Measurements from ENCODE around the gene PROSER3.

The PROSER3 gene

GRCh38 chr19:35782589-35782988, 24.6 kb downstream of the PROSER3 start:
- DNase-seq (ENCODE audit: low read depth) = no peak
- H3K4me3 ChIP-seq (ENCODE audit: low read depth, low read length) = no peak overlapping the region
- TF ChIP-seq MYC (IDR thresholded peaks at IDR 0.05; ENCODE audit: low read depth, low read length) (no peak), CTCF (IDR thresholded peaks at IDR 0.05; ENCODE audit: low read depth, low read length) (no peak), POLR2A (IDR thresholded peaks at IDR 0.05; ENCODE audit: extremely low read depth, insufficient read length) (no peak), MAX (IDR thresholded peaks at IDR 0.05; ENCODE audit: low read depth, low read length) (no peak)

GRCh38 chr19:35783469-35784434, 25.8 kb downstream of the PROSER3 start:
- no peak for DNase-seq (ENCODE audit: low read depth)
- no peak overlapping the region for H3K4me3 ChIP-seq (ENCODE audit: low read depth, low read length)
- TF ChIP-seq CTCF (IDR thresholded peaks at IDR 0.05; ENCODE audit: low read depth, low read length) = no peak
- no peak for TF ChIP-seq POLR2A (IDR thresholded peaks at IDR 0.05; ENCODE audit: extremely low read depth, insufficient read length)

GRCh38 chr19:35784503-35785338, 26.7 kb downstream of the PROSER3 start:
- no peak for DNase-seq (ENCODE audit: low read depth)
- H3K4me3 ChIP-seq (ENCODE audit: low read depth, low read length) = no peak overlapping the region

GRCh38 chr19:35785339-35785627, 27.3 kb downstream of the PROSER3 start:
- TF ChIP-seq CTCF (IDR thresholded peaks at IDR 0.05; ENCODE audit: low read depth, low read length) (no peak), POLR2A (IDR thresholded peaks at IDR 0.05; ENCODE audit: extremely low read depth, insufficient read length) (no peak), MAX (IDR thresholded peaks at IDR 0.05; ENCODE audit: low read depth, low read length) (no peak), MYC (IDR thresholded peaks at IDR 0.05; ENCODE audit: low read depth, low read length) (no peak)
- no peak overlapping the region for H3K4me3 ChIP-seq (ENCODE audit: low read depth, low read length)
- no peak for DNase-seq (ENCODE audit: low read depth)

More at GRCh38 chr19:35784503-35785338, 26.7 kb downstream of the PROSER3 start:
- TF ChIP-seq MYC (IDR thresholded peaks at IDR 0.05; ENCODE audit: low read depth, low read length) (no peak), POLR2A (IDR thresholded peaks at IDR 0.05; ENCODE audit: extremely low read depth, insufficient read length) (no peak), CTCF (IDR thresholded peaks at IDR 0.05; ENCODE audit: low read depth, low read length) (no peak), MAX (IDR thresholded peaks at IDR 0.05; ENCODE audit: low read depth, low read length) (no peak)

- no peak overlapping the region for H3K4me3 ChIP-seq (ENCODE audit: low read depth, low read length)
- no peak for TF ChIP-seq MYC (IDR thresholded peaks at IDR 0.05; ENCODE audit: low read depth, low read length)
- no peak for TF ChIP-seq CTCF (IDR thresholded peaks at IDR 0.05; ENCODE audit: low read depth, low read length)
- TF ChIP-seq POLR2A (IDR thresholded peaks at IDR 0.05; ENCODE audit: extremely low read depth, insufficient read length) = no peak
- TF ChIP-seq MAX (IDR thresholded peaks at IDR 0.05; ENCODE audit: low read depth, low read length) = no peak
- no peak for DNase-seq (ENCODE audit: low read depth)
Observed at GRCh38 chr19:35786299-35787160, 28.6 kb downstream of the PROSER3 start.

Data from NB4 (cell line).